HepG2 (cell line): ENCODE measurements around the gene HAUS5. TPM values are rescaled to one million over a fixed set of nuclear protein-coding genes. Genes with fewer than 3 reads are reported as not detected.

ENCODE experiments used
- ATAD3A ChIP-seq: sonication (generic); formaldehyde crosslinking; IDR thresholded peaks from 2 replicates; pipeline ENCODE4 v1.4.0; 2020; ENCODE audit warnings: missing genetic modification reagents
- CENPT ChIP-seq: sonication (generic); formaldehyde crosslinking; IDR thresholded peaks from 2 replicates; pipeline ENCODE4 v1.8.0; 2022; ENCODE audit warnings: low read depth, mild to moderate bottlenecking, moderate library complexity, missing genetic modification reagents
- DNMT3B ChIP-seq: conservative IDR thresholded peaks from 2 replicates; pipeline ENCODE4 v1.6.1; 2016; ENCODE audit warnings: missing biosample characterization, control low read depth
- FOXA3 ChIP-seq: IDR thresholded peaks from 2 replicates; pipeline ENCODE4 v1.6.1; 2016; ENCODE audit warnings: missing genetic modification reagents, missing compliant biosample characterization
- HMG20A ChIP-seq: IDR thresholded peaks from 2 replicates; pipeline ENCODE4 v1.6.1; 2016; ENCODE audit warnings: borderline replicate concordance
- HNRNPUL1 ChIP-seq: fragments of 200-400 bp; formaldehyde crosslinking; IDR thresholded peaks from 2 replicates; pipeline ENCODE4 v1.6.1; 2017; ENCODE audit warnings: low read depth, mild to moderate bottlenecking, low read length, moderate library complexity
- MAFG ChIP-seq: sonication (generic); formaldehyde crosslinking; IDR thresholded peaks from 2 replicates; pipeline ENCODE4 v1.5.1; 2020; ENCODE audit warnings: mild to moderate bottlenecking, missing genetic modification reagents
- PHF8 ChIP-seq: sonication (generic); formaldehyde crosslinking; IDR thresholded peaks from 2 replicates; pipeline ENCODE4 v1.5.0; 2020; ENCODE audit warnings: missing genetic modification reagents
- POLR2AphosphoS5 ChIP-seq: IDR thresholded peaks from 2 replicates; pipeline ENCODE4 v1.6.1; 2012; ENCODE audit warnings: low read depth, low read length
- RELA ChIP-seq: sonication (generic); formaldehyde crosslinking; IDR thresholded peaks from 2 replicates; pipeline ENCODE4 v1.4.0; 2020; ENCODE audit warnings: missing genetic modification reagents
- SMYD3 ChIP-seq: sonication (generic); formaldehyde crosslinking; IDR thresholded peaks from 2 replicates; pipeline ENCODE4 v1.8.1; 2023; ENCODE audit warnings: mild to moderate bottlenecking, missing genetic modification reagents
- SP2 ChIP-seq: sonication (generic); formaldehyde crosslinking; IDR thresholded peaks from 2 replicates; pipeline ENCODE4 v1.5.1; 2020; ENCODE audit warnings: mild to moderate bottlenecking, missing genetic modification reagents
- TRIM24 ChIP-seq: sonication (generic); formaldehyde crosslinking; IDR thresholded peaks from 2 replicates; pipeline ENCODE4 v1.8.0; 2022; ENCODE audit warnings: mild to moderate bottlenecking, missing genetic modification reagents
- ZBTB21 ChIP-seq: sonication (generic); formaldehyde crosslinking; IDR thresholded peaks from 2 replicates; pipeline ENCODE4 v1.4.0; 2020; ENCODE audit warnings: missing genetic modification reagents
- ZBTB38 ChIP-seq: sonication (generic); formaldehyde crosslinking; IDR thresholded peaks from 2 replicates; pipeline ENCODE4 v1.5.1; 2020; ENCODE audit warnings: mild to moderate bottlenecking, missing genetic modification reagents
- ZEB1 ChIP-seq: IDR thresholded peaks from 2 replicates; pipeline ENCODE4 v1.6.1; 2012; ENCODE audit warnings: mild to moderate bottlenecking, low read depth, inconsistent platforms; ENCODE audit not compliant: insufficient replicate concordance
- ZFP37 ChIP-seq: sonication (generic); formaldehyde crosslinking; IDR thresholded peaks from 2 replicates; pipeline ENCODE4 v1.4.0; 2020; ENCODE audit warnings: missing genetic modification reagents, borderline replicate concordance
- ZKSCAN5 ChIP-seq: sonication (generic); formaldehyde crosslinking; IDR thresholded peaks from 2 replicates; pipeline ENCODE4 v1.5.1; 2020; ENCODE audit warnings: mild to moderate bottlenecking, missing genetic modification reagents
- ZMYM2 ChIP-seq: sonication (generic); formaldehyde crosslinking; IDR thresholded peaks from 2 replicates; pipeline ENCODE4 v1.8.0; 2022; ENCODE audit warnings: mild to moderate bottlenecking, missing genetic modification reagents
- ZNF24 ChIP-seq: fragments of 450-650 bp; IDR thresholded peaks from 2 replicates; pipeline ENCODE4 v1.6.1; 2017; ENCODE audit warnings: antibody characterized with exemption, mild to moderate bottlenecking
- ZNF256 ChIP-seq: sonication (generic); formaldehyde crosslinking; conservative IDR thresholded peaks from 2 replicates; pipeline ENCODE4 v1.4.0; 2020; ENCODE audit warnings: missing genetic modification reagents
- ZNF263 ChIP-seq: sonication (generic); formaldehyde crosslinking; IDR thresholded peaks from 2 replicates; pipeline ENCODE4 v1.4.0; 2020; ENCODE audit warnings: missing genetic modification reagents
- ZNF326 ChIP-seq: sonication (generic); formaldehyde crosslinking; IDR thresholded peaks from 2 replicates; pipeline ENCODE4 v1.4.0; 2020; ENCODE audit warnings: missing genetic modification reagents, borderline replicate concordance
- ZNF557 ChIP-seq: sonication (generic); formaldehyde crosslinking; IDR thresholded peaks from 2 replicates; pipeline ENCODE4 v1.4.0; 2020; ENCODE audit warnings: missing genetic modification reagents
- ZNF768 ChIP-seq: sonication (generic); formaldehyde crosslinking; IDR thresholded peaks from 2 replicates; pipeline ENCODE4 v1.4.0; 2020; ENCODE audit warnings: missing genetic modification reagents
- polyA plus RNA-seq, 8 experiments: library from polyadenylated mRNA; depleted of rRNA in 3 of 8; stranded (reverse) in 7 of 8; unstranded in 1 of 8; fragments of >200 nt; fragmentation: Illumina TruSeq in 4 of 8; extraction: Trizol in 4 of 8; gene quantifications; 2 replicates each; pipeline versions ENCODE4 v1.2.1 to v1.2.3, GENCODE V29; 2011 to 2016; ENCODE audit warnings: low read depth in 4 of 8, missing spikeins in 1 of 8, mixed read lengths in 1 of 8; ENCODE audit not compliant: insufficient read depth in 1 of 8
- total RNA-seq, 5 experiments: library from RNA; depleted of rRNA; stranded (reverse); fragments of >200 nt; fragmentation: Illumina TruSeq; extraction: Trizol; gene quantifications; 2 replicates each; pipeline ENCODE4 v1.2.3, GENCODE V29; 2016; ENCODE audit warnings: low read depth in 1 of 5
- TF ChIP-seq, protein P1 (sequence below): sonication (generic); formaldehyde crosslinking; IDR thresholded peaks from 2 replicates; pipeline ENCODE4 v1.8.0; 2022; ENCODE audit warnings: missing genetic modification reagents, mild to moderate bottlenecking, borderline replicate concordance
- TF ChIP-seq, protein P2 (sequence below): sonication (generic); formaldehyde crosslinking; IDR thresholded peaks from 2 replicates; pipeline ENCODE4 v1.5.1; 2020; ENCODE audit warnings: mild to moderate bottlenecking, missing genetic modification reagents
- TF ChIP-seq, protein P3 (sequence below): sonication (generic); formaldehyde crosslinking; IDR thresholded peaks from 2 replicates; pipeline ENCODE4 v1.8.0; 2022; ENCODE audit warnings: missing genetic modification reagents, mild to moderate bottlenecking, inconsistent platforms, borderline replicate concordance

Gene HAUS5
- total and polyA plus RNA-seq, 2 of the 13 experiments (the other 11 are each of a cell fraction or from before 2014, with no cell fraction given), result 10.3 to 17.7 TPM

DNA sequence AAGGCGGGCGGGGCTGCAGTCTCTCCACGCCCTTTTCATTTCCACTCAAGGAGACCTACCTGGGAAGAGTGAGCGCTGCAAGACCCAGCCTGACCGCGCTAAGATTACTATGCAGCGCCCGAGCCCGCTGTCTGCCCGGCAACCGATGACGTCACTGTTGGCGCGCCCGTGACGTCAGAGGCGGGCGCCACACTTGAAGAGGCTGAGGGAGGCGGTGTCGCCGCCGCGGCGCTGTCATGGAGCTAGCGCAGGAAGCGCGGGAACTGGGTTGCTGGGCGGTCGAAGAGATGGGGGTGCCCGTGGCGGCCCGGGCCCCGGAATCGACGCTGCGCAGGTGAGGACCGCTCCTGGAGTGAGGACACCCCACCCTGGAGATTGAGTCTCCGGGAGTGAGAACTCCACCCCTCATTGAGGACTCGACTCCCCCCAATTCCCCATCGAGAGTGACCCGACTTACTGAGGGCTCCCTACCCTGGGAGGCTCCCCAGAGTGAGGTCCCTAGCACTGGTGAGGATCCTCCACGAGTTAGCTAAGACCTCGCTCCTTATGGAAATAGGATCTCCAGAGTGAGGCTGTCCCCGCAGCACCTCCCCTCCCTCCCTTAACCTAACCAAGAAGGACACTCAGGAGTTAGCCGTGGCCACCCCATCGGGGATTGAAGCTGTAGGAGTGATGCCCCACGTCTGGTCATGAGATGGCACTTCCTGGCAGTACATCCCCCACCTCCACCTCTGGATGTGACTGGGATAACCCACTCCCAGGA, at the start of gene HAUS5 (continued):
- TF ChIP-seq, protein P1, sequence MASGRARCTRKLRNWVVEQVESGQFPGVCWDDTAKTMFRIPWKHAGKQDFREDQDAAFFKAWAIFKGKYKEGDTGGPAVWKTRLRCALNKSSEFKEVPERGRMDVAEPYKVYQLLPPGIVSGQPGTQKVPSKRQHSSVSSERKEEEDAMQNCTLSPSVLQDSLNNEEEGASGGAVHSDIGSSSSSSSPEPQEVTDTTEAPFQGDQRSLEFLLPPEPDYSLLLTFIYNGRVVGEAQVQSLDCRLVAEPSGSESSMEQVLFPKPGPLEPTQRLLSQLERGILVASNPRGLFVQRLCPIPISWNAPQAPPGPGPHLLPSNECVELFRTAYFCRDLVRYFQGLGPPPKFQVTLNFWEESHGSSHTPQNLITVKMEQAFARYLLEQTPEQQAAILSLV (CRISPR knock-in tag), result no peak
- no peak for TF ChIP-seq ZNF326
- no peak for TF ChIP-seq ZNF24
- no peak for TF ChIP-seq ZMYM2 (CRISPR knock-in tag)
- TF ChIP-seq MAFG (CRISPR knock-in tag), result no peak
- 0 out of 2 replicates have a peak, but pooled peaks have one; percentile 40 for TF ChIP-seq ZNF557 (CRISPR knock-in tag)
- no peak for TF ChIP-seq RELA (CRISPR knock-in tag)
- no peak for TF ChIP-seq CENPT (CRISPR knock-in tag)
- TF ChIP-seq PHF8 (CRISPR knock-in tag), result peak; percentile 64; the same call in 1 of the 2 replicates
- TF ChIP-seq ZEB1, result no peak
- peak; percentile 45; the same call in 1 of the 2 replicates for TF ChIP-seq FOXA3 (CRISPR knock-in tag)
- peak; percentile 38; the same call in 1 of the 2 replicates for TF ChIP-seq SP2 (CRISPR knock-in tag)
- 0 out of 2 replicates have a peak, but pooled peaks have one; percentile 45 for TF ChIP-seq ZNF256 (CRISPR knock-in tag)
- TF ChIP-seq ZNF263, result peak; percentile 61
- TF ChIP-seq ZBTB38, result no peak
- TF ChIP-seq ZNF768 (CRISPR knock-in tag), result peak; percentile 62; the same call in 1 of the 2 replicates
- TF ChIP-seq, protein P2, sequence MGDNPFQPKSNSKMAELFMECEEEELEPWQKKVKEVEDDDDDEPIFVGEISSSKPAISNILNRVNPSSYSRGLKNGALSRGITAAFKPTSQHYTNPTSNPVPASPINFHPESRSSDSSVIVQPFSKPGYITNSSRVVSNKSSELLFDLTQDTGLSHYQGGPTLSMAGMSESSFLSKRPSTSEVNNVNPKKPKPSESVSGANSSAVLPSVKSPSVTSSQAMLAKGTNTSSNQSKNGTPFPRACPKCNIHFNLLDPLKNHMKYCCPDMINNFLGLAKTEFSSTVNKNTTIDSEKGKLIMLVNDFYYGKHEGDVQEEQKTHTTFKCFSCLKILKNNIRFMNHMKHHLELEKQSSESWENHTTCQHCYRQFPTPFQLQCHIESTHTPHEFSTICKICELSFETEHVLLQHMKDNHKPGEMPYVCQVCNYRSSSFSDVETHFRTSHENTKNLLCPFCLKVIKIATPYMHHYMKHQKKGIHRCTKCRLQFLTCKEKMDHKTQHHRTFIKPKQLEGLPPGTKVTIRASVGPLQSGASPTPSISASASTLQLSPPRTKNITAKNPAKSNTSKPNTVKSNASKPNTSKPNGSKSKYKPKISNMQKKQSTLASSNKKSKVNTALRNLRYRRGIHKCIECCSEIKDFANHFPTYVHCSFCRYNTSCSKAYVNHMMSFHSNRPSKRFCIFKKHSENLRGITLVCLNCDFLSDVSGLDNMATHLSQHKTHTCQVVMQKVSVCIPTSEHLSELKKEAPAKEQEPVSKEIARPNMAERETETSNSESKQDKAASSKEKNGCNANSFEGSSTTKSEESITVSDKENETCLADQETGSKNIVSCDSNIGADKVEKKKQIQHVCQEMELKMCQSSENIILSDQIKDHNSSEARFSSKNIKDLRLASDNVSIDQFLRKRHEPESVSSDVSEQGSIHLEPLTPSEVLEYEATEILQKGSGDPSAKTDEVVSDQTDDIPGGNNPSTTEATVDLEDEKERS (CRISPR knock-in tag), result 0 out of 2 replicates have a peak, but pooled peaks have one; percentile 64
- TF ChIP-seq ZBTB21 (CRISPR knock-in tag), result peak; percentile 96
- TF ChIP-seq HNRNPUL1, result no peak
- peak; percentile 63 for TF ChIP-seq POLR2AphosphoS5
- no peak for TF ChIP-seq ZFP37 (CRISPR knock-in tag)
- no peak for TF ChIP-seq TRIM24 (CRISPR knock-in tag)
- TF ChIP-seq ATAD3A (CRISPR knock-in tag), result no peak
- no peak for TF ChIP-seq DNMT3B (CRISPR knock-in tag)
- no peak for TF ChIP-seq HMG20A
- TF ChIP-seq ZKSCAN5, result no peak
- 0 out of 2 replicates have a peak, but pooled peaks have one; percentile 19 for TF ChIP-seq SMYD3 (CRISPR knock-in tag)
- TF ChIP-seq, protein P3, sequence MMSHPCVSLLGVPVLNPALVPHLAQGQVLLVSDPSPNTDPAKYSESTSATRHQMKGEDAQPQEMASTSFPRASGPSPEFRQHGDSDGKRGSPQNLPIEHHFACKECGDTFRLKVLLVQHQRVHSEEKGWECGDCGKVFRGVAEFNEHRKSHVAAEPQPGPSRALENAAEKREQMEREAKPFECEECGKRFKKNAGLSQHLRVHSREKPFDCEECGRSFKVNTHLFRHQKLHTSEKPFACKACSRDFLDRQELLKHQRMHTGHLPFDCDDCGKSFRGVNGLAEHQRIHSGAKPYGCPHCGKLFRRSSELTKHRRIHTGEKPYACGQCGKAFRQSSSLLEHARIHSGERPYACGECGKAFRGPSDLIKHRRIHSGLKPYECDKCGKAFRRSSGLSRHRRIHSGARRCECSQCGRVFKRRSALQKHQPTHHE, result no peak
